Lower leg skin (tissue), 3 donors: ENCODE results near the gene UFSP2.

Experiments used
- CTCF ChIP-seq, 3 donors: fragments of 450-650 bp; IDR thresholded peaks; one replicate each; pipeline ENCODE4 v1.5.1; 2016; ENCODE audit warnings: antibody characterized with exemption in 3 of 3, mild to moderate bottlenecking in 3 of 3, moderate library complexity in 2 of 3
- POLR2A ChIP-seq, 2 donors: fragments of 450-650 bp; IDR thresholded peaks; one replicate each; pipeline ENCODE4 v1.6.1; 2016 to 2017; ENCODE audit warnings: antibody characterized with exemption in 2 of 2, mild to moderate bottlenecking in 1 of 2, moderate library complexity in 1 of 2

GRCh38 chr4:185371702-185372101, 54.1 kb downstream of the UFSP2 start:
- no peak for TF ChIP-seq POLR2A (IDR thresholded peaks at IDR 0.05)
- no peak for TF ChIP-seq CTCF (IDR thresholded peaks at IDR 0.05)
